ENCODE results near the gene SLC45A1. TPM values are rescaled to one million over a fixed set of nuclear protein-coding genes. Genes with fewer than 3 reads are reported as not detected.
"Not testable (repeated sequence)": the region's sequence is repeated elsewhere in the genome, so short reads cannot be mapped to it uniquely, and the experiment has no call there.

Gene SLC45A1
- total and polyA plus RNA-seq, 2 of the 4 experiments (the other 2 are of a cell fraction), result 0.72 to 3.9 TPM

DNA sequence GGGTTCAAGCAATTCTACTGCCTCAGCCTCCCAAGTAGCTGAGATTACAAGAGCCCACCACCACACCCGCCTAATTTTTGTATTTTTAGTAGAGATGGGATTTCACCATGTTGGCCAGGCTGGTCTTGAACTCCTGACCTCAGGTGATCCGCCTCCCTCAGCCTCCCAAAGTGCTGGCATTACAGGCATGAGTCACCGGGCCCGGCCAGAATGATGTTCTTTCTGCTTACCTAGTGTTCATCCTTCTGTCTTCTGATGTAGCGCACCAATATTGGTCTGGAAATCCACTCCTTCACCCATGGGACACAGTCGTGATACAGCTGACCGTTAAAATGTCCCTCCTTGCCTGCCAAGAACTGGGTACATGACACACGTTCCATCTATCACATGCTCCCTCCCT, 39.2 kb upstream of the SLC45A1 start:
- H2AFZ ChIP-seq (replicated peaks; ENCODE audit: low read length, poor library complexity); H2AK5ac ChIP-seq (ENCODE audit: low read depth, low read length); H3K56ac ChIP-seq (ENCODE audit: extremely low read depth, insufficient read depth, low read length); H3K4ac ChIP-seq (ENCODE audit: low read depth, low read length); H3K9me1 ChIP-seq (ENCODE audit: insufficient read depth, low read length); dilution Hi-C loops (cut with HindIII; ENCODE audit: low sequenced_read_pairs, unreplicated experiment); H2AK9ac ChIP-seq (replicated peaks; ENCODE audit: low read depth, low read length, poor library complexity); POLR2A ChIA-PET (ENCODE audit: unreplicated experiment); H3K9ac ChIP-seq (ENCODE audit: low read depth, low read length); H4K20me1 ChIP-seq (ENCODE audit: insufficient read depth, low read length); intact Hi-C loops (cut with micrococcal nuclease); H3K4me2 ChIP-seq (ENCODE audit: low read depth, low read length); H3K18ac ChIP-seq (ENCODE audit: low read depth, low read length); H3K27me3 ChIP-seq (ENCODE audit: control insufficient read depth, insufficient read depth, low read length); ATAC-seq (ENCODE audit: low read depth); H3K79me1 ChIP-seq (ENCODE audit: low read depth in 1 of 2, low read length in 2 of 2); H3K27ac ChIP-seq (ENCODE audit: insufficient read depth, low read length); H4K91ac ChIP-seq (ENCODE audit: insufficient read depth, low read depth, low read length); H2BK5ac ChIP-seq (ENCODE audit: low read depth, low read length, poor library complexity, severe bottlenecking); H3K4me1 ChIP-seq (ENCODE audit: control insufficient read depth, insufficient read depth, low read length); in situ Hi-C loops (cut with MboI; ENCODE audit: low sequenced_read_pairs); DNase-seq; H3K9me3 ChIP-seq (ENCODE audit: control insufficient read depth, insufficient read depth, low read length); H3K14ac ChIP-seq (replicated peaks; ENCODE audit: low read depth, low read length); BruUV-seq (replicated peaks); H3K23ac ChIP-seq (ENCODE audit: low read depth, low read length); H2BK120ac ChIP-seq (ENCODE audit: low read depth, low read length); H4K5ac ChIP-seq (ENCODE audit: low read depth, low read length); CTCF ChIA-PET; H2BK20ac ChIP-seq (ENCODE audit: low read depth, low read length); H3K36me3 ChIP-seq (ENCODE audit: control insufficient read depth, insufficient read depth, low read length); H4K8ac ChIP-seq (ENCODE audit: low read depth in 2 of 2, low read length in 2 of 2); H3K4me3 ChIP-seq (ENCODE audit: insufficient read depth, low read depth, low read length): not testable (repeated sequence)
- 83% methylated on average over 6 of the region's 8 CpGs; no CpG with 5 or more reads in 1 of the 2 experiments for WGBS, 2 experiments (ENCODE audit: extremely low coverage in 2 of 2, insufficient read length in 1 of 2)
- H2BK15ac ChIP-seq (ENCODE audit: low read depth, low read length), result 0 out of 3 replicates have a peak overlapping the region, but pooled peaks have one; percentile 7

Data from IMR-90 (cell line).